ENCODE data around the gene DGKB. TPM values are rescaled to one million over a fixed set of nuclear protein-coding genes. Genes with fewer than 3 reads are reported as not detected.

DGKB gene
- total RNA-seq, 2 donors from 2014 or later, result 0.44 to 0.63 TPM

DNA sequence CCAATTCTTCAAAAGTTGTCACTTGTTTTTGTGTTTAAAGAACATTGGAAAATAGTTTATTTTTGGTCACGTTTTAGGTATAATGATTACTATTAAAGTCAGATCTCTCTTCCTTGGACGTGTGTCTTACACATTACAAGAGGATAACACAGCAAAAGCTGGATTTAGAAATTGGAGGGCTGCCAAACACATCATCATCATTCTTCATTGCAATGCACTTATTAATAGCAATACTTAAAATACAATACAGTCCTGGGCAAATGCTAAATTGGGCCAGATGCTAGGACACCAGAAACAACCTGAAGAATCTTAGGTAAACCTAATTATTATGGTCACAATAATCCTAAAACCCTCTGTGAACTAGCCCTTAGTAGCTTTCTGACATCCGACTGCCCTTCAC lies 303.6 kb downstream of the DGKB start:
- H3K9me3 ChIP-seq, result no peaks in the 10 kb centered on the region
- DNase-seq (ENCODE audit: low spot score), result no peak
- no peak overlapping the region for H3K4me3 ChIP-seq
- TF ChIP-seq, protein P1, sequence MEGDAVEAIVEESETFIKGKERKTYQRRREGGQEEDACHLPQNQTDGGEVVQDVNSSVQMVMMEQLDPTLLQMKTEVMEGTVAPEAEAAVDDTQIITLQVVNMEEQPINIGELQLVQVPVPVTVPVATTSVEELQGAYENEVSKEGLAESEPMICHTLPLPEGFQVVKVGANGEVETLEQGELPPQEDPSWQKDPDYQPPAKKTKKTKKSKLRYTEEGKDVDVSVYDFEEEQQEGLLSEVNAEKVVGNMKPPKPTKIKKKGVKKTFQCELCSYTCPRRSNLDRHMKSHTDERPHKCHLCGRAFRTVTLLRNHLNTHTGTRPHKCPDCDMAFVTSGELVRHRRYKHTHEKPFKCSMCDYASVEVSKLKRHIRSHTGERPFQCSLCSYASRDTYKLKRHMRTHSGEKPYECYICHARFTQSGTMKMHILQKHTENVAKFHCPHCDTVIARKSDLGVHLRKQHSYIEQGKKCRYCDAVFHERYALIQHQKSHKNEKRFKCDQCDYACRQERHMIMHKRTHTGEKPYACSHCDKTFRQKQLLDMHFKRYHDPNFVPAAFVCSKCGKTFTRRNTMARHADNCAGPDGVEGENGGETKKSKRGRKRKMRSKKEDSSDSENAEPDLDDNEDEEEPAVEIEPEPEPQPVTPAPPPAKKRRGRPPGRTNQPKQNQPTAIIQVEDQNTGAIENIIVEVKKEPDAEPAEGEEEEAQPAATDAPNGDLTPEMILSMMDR (IDR thresholded peaks at IDR 0.05), result no peak
- H3K27ac ChIP-seq, result peak overlapping the region in 1 of 2 donors; percentile 67
- H3K36me3 ChIP-seq, result no peaks in the 10 kb centered on the region
- no peaks in the 10 kb centered on the region for H3K4me1 ChIP-seq
- no peaks in the 10 kb centered on the region for H3K27me3 ChIP-seq

DNA sequence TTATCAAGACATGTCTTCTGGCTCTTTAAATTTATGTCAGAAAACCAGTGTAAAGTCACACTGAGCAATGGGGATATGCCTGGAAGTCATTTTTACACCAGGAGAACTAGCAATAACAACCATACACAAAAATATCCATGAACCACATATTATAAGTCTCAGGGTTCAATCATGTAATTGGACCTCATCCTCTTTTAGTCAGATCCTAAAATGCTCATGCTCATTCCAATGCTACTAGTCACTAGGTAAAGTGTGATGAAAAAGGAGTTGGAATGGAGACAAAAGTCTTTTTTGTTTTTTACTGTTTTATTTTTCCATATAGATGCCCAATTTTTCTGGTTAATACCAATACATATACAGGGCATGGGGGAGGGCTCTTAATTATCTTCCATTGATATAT lies 306.1 kb downstream of the DGKB start:
- TF ChIP-seq, protein P1 (IDR thresholded peaks at IDR 0.05), result no peak
- DNase-seq (ENCODE audit: low spot score), result no peak
- Histone ChIP-seq H3K4me3 (no peak overlapping the region), H3K36me3 (no peaks in the 10 kb centered on the region), H3K27me3 (no peaks in the 10 kb centered on the region), H3K9me3 (no peaks in the 10 kb centered on the region), H3K4me1 (no peaks in the 10 kb centered on the region), H3K27ac (no peak overlapping the region)

DNA sequence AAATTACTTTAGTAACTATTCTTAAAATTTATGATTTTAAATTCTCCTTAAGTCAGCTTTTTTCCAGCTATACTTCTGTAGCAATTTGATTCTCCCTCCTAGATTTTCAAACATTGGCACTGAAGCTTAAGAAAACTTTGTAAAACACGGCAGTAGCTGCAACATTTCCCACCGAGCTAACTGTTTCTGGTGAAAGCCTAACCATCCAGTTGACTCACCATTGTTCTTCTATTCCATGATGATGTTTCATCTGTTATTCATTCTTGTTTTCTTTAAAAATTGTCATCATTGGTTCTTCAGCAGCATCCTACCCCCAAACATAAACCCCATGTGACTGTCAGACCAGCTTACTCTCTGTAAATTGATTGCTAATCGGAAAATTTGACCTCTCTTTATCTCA lies 312.3 kb downstream of the DGKB start:
- Histone ChIP-seq H3K27ac (no peak overlapping the region), H3K27me3 (no peaks in the 10 kb centered on the region), H3K4me3 (no peak overlapping the region), H3K4me1 (no peaks in the 10 kb centered on the region), H3K9me3 (peaks cover 0 to 9% of the 10 kb centered on the region in 2 donors), H3K36me3 (no peaks in the 10 kb centered on the region)
- TF ChIP-seq, protein P1 (IDR thresholded peaks at IDR 0.05), result no peak
- DNase-seq (ENCODE audit: low spot score), result no peak

DNA sequence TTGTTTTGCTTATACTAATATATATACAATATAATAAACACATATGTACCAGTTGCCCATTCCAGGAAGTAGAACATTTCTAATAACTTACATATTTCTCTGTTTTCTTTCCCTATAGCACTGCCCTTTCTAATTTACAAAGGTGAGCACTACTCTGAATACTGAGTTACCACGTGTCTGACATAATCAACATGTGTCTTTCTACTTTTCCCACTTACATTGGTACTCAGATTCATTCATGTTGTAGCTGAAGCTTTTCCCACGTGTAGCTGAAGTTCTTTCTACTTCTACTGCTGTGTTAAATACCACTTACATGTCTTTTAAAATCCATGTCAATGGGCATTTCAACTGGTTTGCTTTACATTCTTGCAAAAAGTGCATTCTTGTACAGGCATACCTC lies 317.3 kb downstream of the DGKB start:
- H3K27me3 ChIP-seq, result no peaks in the 10 kb centered on the region
- no peak for DNase-seq (ENCODE audit: low spot score)
- H3K4me1 ChIP-seq, result no peaks in the 10 kb centered on the region

DNA sequence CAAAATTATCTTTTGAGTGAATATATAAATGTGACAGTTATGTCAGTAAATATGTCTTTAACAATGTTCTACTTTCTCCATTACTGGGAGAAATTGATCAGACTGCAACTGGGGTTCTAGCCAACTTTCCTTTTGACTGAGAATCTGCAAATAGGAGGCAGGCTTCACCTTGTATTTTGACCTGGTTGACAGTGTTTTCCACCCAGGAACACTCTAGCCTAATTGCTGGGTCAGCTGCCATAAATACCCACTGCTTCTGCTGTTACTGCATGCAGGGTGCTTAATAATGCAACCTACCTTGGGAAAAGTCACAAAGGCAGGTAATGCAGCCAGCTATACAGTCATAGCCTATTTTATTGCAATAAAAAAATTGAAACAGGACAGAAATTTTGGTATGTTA lies 319.0 kb downstream of the DGKB start:
- Histone ChIP-seq H3K27me3 (no peaks in the 10 kb centered on the region), H3K4me3 (no peak overlapping the region), H3K36me3 (no peaks in the 10 kb centered on the region), H3K27ac (no peak overlapping the region), H3K9me3 (peaks cover 0 to 18% of the 10 kb centered on the region in 2 donors), H3K4me1 (no peaks in the 10 kb centered on the region)
- DNase-seq (ENCODE audit: low spot score), result no peak
- TF ChIP-seq, protein P1 (IDR thresholded peaks at IDR 0.05), result no peak

More for the DNA sequence above, 317.3 kb downstream of the DGKB start:
- H3K9me3 ChIP-seq, result peaks cover 0 to 18% of the 10 kb centered on the region in 2 donors
- H3K36me3 ChIP-seq, result no peaks in the 10 kb centered on the region
- H3K27ac ChIP-seq, result no peak overlapping the region
- TF ChIP-seq, protein P1 (IDR thresholded peaks at IDR 0.05), result no peak
- no peak overlapping the region for H3K4me3 ChIP-seq

DNA sequence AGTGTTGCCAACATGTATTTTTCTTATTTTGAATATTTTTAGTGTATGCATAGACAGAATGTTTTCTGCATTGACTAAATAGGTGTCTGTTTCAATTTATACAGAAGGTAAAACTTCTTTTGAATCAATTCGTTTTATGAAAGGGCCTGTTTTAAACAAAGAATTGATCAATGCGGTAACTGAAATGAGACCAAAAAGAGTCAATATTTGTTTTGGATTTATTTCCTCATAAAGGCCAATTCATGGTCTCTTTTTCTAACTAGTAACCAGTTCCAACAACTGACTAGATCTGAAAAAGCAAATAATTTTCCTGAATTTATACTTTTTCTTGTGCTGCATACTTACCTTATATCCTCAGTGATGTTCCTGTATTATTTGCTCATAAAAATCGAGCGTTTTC lies 320.5 kb downstream of the DGKB start:
- Histone ChIP-seq H3K9me3 (peaks cover 0 to 18% of the 10 kb centered on the region in 2 donors), H3K36me3 (no peaks in the 10 kb centered on the region)

More for the DNA sequence above, 320.5 kb downstream of the DGKB start:
- TF ChIP-seq, protein P1 (IDR thresholded peaks at IDR 0.05), result no peak
- Histone ChIP-seq H3K4me1 (no peaks in the 10 kb centered on the region), H3K4me3 (no peak overlapping the region), H3K27ac (no peak overlapping the region), H3K27me3 (no peaks in the 10 kb centered on the region)
- no peak for DNase-seq (ENCODE audit: low spot score)
